ENCODE measurements around the gene TMEM145.

The TMEM145 gene

GRCh38 chr19:42278452-42279154 is 34.5 kb upstream of the TMEM145 start:
- DNase-seq = no peak

GRCh38 chr19:42279155-42279901 is 33.8 kb upstream of the TMEM145 start:
- DNase-seq = no peak

- peak; percentile 97 for DNase-seq
Measured at GRCh38 chr19:42279902-42280814, 33.0 kb upstream of the TMEM145 start.

- no peak for DNase-seq
Measured at GRCh38 chr19:42280815-42281145, 32.3 kb upstream of the TMEM145 start.

- peak; percentile 44 for DNase-seq
Measured at GRCh38 chr19:42281146-42281826, 31.8 kb upstream of the TMEM145 start.

GRCh38 chr19:42281827-42282762 is 31.0 kb upstream of the TMEM145 start:
- DNase-seq = peak; percentile 35

GRCh38 chr19:42282819-42283187 is 30.3 kb upstream of the TMEM145 start:
- no peak for DNase-seq

GRCh38 chr19:42283188-42284065 is 29.7 kb upstream of the TMEM145 start:
- peak; percentile 98 for DNase-seq

GRCh38 chr19:42284066-42284501 is 29.0 kb upstream of the TMEM145 start:
- DNase-seq = peak; percentile 91

- peak; percentile 32 for DNase-seq
Measured at GRCh38 chr19:42284591-42285341, 28.3 kb upstream of the TMEM145 start.

GRCh38 chr19:42285541-42285941 is 27.6 kb upstream of the TMEM145 start:
- no peak for DNase-seq

GRCh38 chr19:42285988-42286348 is 27.1 kb upstream of the TMEM145 start:
- DNase-seq = no peak

- no peak for DNase-seq
Measured at GRCh38 chr19:42286349-42287016, 26.6 kb upstream of the TMEM145 start.

- no peak for DNase-seq
Measured at GRCh38 chr19:42287017-42287826, 25.9 kb upstream of the TMEM145 start.

GRCh38 chr19:42287827-42288107 is 25.3 kb upstream of the TMEM145 start:
- no peak for DNase-seq

GRCh38 chr19:42288387-42288786 is 24.7 kb upstream of the TMEM145 start:
- no peak for DNase-seq

- no peak for DNase-seq
Measured at GRCh38 chr19:42288881-42289555, 24.1 kb upstream of the TMEM145 start.

- no peak for DNase-seq
Measured at GRCh38 chr19:42289556-42290041, 23.5 kb upstream of the TMEM145 start.

Measured in activated CD4-positive, alpha-beta T cell treated with anti-CD3 and anti-CD28 coated beads, Interleukin-10, Interleukin-2, amounts not matched to agents 100 ng/mL and 50 ng/mL, durations not matched to agents 16 hours and 8 hours (primary cell).